ENCODE data around the gene ADRA2C. TPM values are rescaled to one million over a fixed set of nuclear protein-coding genes. Genes with fewer than 3 reads are reported as not detected.

ADRA2C gene
- total and polyA plus RNA-seq, 12 donors, result 2.8 to 8.8 (median 5.5) TPM

GRCh38 chr4:3730422-3731190 lies 35.6 kb upstream of the ADRA2C start:
- ATAC-seq (no peak), DNase-seq (no peak)
- Histone ChIP-seq H3K27ac (no peak overlapping the region), H3K36me3 (no peaks in the 10 kb centered on the region), H3K4me3 (no peak overlapping the region), H3K27me3 (peaks cover 4 to 77% (median 39%) of the 10 kb centered on the region in 7 donors), H3K4me1 (peaks cover 0 to 7% (median 0%) of the 10 kb centered on the region in 9 donors), H3K9me3 (peaks cover 0 to 7% (median 0%) of the 10 kb centered on the region in 11 donors)
- WGBS, 2 donors, result 76 to 82% methylated on average over 11 to 16 of the region's 17 CpGs
- intact Hi-C loops (cut with DNase I), result no loop called here
- no peak for TF ChIP-seq CTCF (IDR thresholded peaks at IDR 0.05)

GRCh38 chr4:3732076-3733028 lies 33.8 kb upstream of the ADRA2C start:
- no peak overlapping the region for H3K4me3 ChIP-seq
- peaks cover 4 to 79% (median 31%) of the 10 kb centered on the region in 7 donors for H3K27me3 ChIP-seq
- intact Hi-C loops (cut with DNase I), result no loop called here
- WGBS, 2 donors, result 77 to 82% methylated on average over 31 of the region's 31 CpGs
- peaks cover 0 to 7% (median 0%) of the 10 kb centered on the region in 9 donors for H3K4me1 ChIP-seq
- no peaks in the 10 kb centered on the region for H3K36me3 ChIP-seq
- DNase-seq (no peak), ATAC-seq (no peak)
- peaks cover 0 to 17% (median 0%) of the 10 kb centered on the region in 11 donors for H3K9me3 ChIP-seq
- TF ChIP-seq CTCF (IDR thresholded peaks at IDR 0.05), result no peak
- H3K27ac ChIP-seq, result no peak overlapping the region

- 47 to 52% methylated on average over 9 of the region's 9 CpGs for WGBS, 2 donors
- Histone ChIP-seq H3K4me3 (no peak overlapping the region), H3K4me1 (peaks cover 0 to 7% (median 0%) of the 10 kb centered on the region in 9 donors), H3K27ac (no peak overlapping the region), H3K36me3 (no peaks in the 10 kb centered on the region), H3K9me3 (peaks cover 0 to 17% (median 0%) of the 10 kb centered on the region in 11 donors), H3K27me3 (peaks cover 0 to 80% (median 22%) of the 10 kb centered on the region in 7 donors)
- TF ChIP-seq CTCF (IDR thresholded peaks at IDR 0.05), result no peak
- DNase-seq (no peak), ATAC-seq (no peak)
- intact Hi-C loops (cut with DNase I), result no loop called here
These were observed 33.0 kb upstream of the ADRA2C start for GRCh38 chr4:3733195-3733594.

GRCh38 chr4:3735196-3735595 lies 31.0 kb upstream of the ADRA2C start:
- peaks cover 0 to 83% (median 29%) of the 10 kb centered on the region in 7 donors for H3K27me3 ChIP-seq
- no peak for DNase-seq

More at GRCh38 chr4:3735196-3735595, 31.0 kb upstream of the ADRA2C start:
- H3K27ac ChIP-seq, result no peak overlapping the region
- no peak for ATAC-seq
- WGBS, 2 donors, result 89 to 91% methylated on average over 14 of the region's 14 CpGs
- peaks cover 0 to 7% (median 0%) of the 10 kb centered on the region in 9 donors for H3K4me1 ChIP-seq
- H3K9me3 ChIP-seq, result peaks cover 0 to 17% (median 0%) of the 10 kb centered on the region in 11 donors
- no peak overlapping the region for H3K4me3 ChIP-seq
- intact Hi-C loops (cut with DNase I), result no loop called here
- no peak for TF ChIP-seq CTCF (IDR thresholded peaks at IDR 0.05)
- no peaks in the 10 kb centered on the region for H3K36me3 ChIP-seq
